ENCODE data around the gene RNF213.

- TF ChIP-seq CTCF (IDR thresholded peaks at IDR 0.05; ENCODE audit: low read depth, low read length, missing input control): no peak
- no peak for TF ChIP-seq REST (IDR thresholded peaks at IDR 0.05)
- TF ChIP-seq TAF1 (conservative IDR thresholded peaks at IDR 0.05): no peak
- TF ChIP-seq MAX (IDR thresholded peaks at IDR 0.05): no peak
- TF ChIP-seq GABPA (IDR thresholded peaks at IDR 0.05 in 1 of 2, conservative IDR thresholded peaks at IDR 0.05 in 1 of 2): no peak
- no peak for TF ChIP-seq ATF3 (IDR thresholded peaks at IDR 0.05)
- TF ChIP-seq YY1 (IDR thresholded peaks at IDR 0.05): no peak
- no peak for TF ChIP-seq RAD21 (IDR thresholded peaks at IDR 0.05)
- no peak for TF ChIP-seq FOXA1 (IDR thresholded peaks at IDR 0.05)
- no peak for TF ChIP-seq JUND (IDR thresholded peaks at IDR 0.05)
- no peak for TF ChIP-seq SP1 (IDR thresholded peaks at IDR 0.05)
- TF ChIP-seq RXRA (IDR thresholded peaks at IDR 0.05): no peak
- no peak for TF ChIP-seq EGR1 (IDR thresholded peaks at IDR 0.05; ENCODE audit: low read depth in 2 of 2)
These were observed 127.9 kb downstream of the RNF213 start for GRCh38 chr17:80388601-80389000.

Measured in liver (tissue), 3 donors.